ENCODE data around the gene DLGAP4.
A peak's percentile ranks its signal among the peaks of the same experiment; 100 is the strongest.
"Not testable (repeated sequence)": the region's sequence is repeated elsewhere in the genome, so short reads cannot be mapped to it uniquely, and the experiment has no call there.

DLGAP4 gene

DNA sequence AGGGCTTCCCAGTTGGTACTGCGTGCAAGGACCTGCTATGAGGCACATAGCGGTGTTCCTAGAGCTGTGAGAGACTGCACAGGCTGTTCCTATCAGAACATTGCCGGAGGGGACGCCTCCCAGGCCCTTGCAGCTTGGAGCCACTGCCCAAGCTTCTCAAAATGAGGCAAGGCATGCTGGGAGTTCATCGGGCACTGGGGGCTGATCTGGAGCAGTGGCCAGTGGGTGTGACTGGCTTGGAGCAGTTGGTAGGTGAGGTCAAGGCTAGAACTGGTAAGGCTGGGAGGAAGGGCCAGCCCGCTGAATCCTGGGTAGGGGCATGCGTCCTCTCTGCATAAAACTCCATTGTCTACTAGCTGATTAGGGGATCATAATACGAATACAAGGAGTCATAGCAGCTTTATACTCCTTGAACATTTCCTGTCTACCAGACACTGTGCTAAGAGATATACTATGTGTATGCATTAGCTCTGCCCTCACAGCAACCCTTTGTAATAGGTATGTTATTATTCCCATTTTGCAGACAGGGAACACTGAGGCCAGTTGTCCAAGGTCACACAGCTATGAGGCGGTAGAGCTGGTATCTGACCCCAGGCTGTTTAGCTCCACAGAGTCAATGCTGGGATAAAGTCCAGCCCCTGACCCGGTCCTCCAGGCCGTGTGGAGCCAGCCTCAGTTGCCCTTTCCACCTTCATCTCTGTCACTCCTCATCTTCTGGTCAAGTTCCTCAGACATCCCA, 53.7 kb downstream of the DLGAP4 start:
- no peak for DNase-seq

DNA sequence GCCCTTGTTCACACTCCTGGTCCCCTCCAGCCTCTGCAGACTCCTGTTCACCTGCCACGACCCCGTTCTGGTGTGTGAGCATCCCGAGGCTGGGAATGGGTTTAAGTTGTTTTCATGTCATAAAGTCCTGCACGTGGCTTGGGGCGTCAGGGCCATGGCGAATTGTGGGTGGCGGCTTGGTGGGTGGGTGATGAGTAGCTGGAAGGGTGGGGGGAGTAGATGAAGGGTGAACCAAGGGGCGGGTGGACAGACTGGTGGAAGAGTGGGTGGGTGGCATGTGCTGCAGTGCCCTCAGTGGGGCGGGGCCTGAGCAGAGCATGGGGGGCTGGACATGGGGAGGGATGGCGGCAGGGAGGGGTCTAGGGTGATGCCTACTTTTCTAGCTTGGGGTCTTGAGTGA, 54.3 kb downstream of the DLGAP4 start:
- no peak for DNase-seq

DNA sequence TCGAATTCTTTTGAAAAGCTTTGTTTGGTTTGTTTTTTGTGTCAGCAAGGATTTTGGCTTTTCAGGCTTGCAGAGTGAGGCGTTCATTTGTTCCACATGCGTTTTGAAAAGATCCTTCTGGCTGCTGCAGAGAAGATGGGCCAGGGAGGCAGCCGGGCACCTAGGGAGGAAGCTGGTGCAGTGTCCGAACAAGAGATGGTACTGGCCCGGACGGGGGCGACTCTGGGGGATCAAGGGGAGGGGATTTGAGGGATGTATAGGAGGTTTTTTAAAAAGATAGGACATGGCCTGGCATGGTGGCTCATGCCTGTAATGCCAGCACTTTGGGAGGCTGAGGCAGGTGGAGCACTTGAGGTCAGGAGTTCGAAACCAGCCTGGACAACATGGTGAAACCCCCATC, 55.3 kb downstream of the DLGAP4 start:
- no peak for DNase-seq

DNA sequence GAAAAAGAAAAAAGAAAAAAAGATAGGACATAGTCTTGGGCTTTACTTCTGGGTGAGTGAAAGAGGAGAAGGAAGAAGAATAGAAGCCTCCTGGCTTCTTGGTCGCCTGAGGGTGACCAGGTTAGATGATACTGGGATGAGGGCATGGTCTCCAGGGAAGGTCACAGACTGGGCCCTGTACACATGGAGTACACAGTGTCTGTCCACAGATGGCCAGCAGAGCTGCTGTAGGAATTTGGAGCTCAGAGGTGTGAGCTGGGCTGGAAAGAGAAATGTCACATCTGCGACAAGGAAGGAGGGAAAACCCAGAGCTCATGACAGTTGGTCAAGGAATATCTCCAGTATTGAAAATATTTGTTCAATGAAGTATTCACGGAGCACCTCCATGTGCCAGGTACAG, 56.1 kb downstream of the DLGAP4 start:
- DNase-seq: no peak

DNA sequence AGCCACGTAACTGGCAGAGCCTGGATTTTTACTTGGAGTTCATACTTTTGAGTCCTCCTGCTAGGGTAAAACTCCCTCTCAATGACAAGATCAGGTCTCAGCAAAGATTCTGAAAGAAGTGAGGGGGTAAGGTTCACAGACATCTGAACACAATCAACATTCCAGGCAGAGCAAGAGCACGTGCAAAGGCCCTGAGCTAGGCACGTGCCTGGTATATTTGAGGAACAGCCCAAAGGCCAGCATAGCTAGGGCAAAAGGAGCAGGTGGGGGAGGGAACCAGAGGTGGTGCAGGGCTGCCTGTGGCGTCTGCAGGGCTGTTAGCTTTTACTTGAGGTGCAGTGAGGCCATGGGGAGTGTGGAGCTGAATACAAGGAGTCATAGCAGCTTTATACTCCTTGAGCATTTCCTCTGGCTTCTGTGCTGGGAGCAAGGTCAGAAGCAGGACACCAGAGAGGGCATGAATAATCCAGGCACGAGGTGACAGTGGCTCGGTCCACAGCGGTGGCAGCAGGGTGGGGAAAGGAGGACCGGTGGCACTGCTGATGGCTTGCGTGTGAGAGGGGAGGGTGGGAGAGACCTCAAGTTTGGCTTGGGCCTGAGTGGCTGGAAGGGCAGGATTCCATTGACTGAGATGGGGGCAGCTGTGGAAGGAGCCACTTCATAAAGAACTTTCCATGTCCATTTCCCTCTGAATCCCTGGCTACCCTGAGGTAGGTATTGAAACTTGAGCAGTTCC, 57.0 kb downstream of the DLGAP4 start:
- no peak for DNase-seq

DNA sequence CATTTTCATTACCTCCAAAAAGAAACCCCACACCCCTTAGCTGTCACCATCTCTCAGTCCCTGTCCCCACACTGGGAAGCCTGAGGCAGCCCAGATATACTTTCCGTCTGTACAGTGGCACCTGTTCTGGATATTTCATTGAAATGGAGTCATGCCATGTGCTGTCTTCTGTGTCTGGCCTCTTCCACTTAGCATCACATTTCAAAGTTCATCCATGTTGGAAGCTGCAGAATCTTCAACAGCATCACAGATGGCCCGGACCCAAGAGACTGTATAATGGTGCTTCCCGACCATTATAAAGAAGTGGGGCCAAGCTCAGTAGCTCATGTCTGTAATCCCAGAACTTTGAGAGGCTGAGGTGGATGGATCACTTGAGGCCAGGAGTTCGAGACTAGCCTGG, 58.4 kb downstream of the DLGAP4 start:
- DNase-seq: no peak

DNA sequence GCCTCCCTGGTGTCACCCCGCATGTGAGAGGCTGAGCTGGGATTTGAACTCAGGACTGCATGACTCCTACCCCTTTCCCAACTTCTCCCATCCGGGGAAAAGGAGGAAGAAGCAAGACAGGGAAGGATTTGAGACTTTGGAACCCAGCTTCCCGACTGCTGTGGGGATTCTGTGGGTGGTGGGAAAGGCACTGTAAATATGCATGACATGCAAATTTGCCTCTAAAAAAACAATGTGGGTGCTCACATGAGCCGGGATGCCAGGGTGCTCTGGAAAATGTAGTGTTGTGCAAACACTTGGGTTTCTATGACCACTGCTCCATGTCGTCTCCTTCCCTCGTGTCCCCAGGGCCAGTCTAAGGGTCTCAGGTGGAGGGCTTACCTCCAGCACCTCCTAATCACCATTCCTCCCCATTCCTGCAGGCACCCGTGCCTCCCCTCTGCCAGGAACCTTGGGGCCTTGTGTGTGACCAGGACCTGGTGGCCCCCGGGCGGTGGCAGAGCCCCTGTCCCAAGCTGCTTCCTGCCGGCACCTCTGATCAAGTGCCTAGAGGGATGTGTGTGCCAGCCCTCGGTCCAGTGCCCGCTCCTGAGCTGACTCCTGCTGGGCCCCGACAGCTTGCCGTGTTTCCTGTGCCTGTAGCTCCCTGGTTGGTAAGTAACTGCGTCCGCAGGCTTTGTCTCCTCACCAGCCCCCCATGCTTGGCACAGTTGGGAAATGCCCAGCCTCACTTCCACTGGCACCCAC, 60.7 kb downstream of the DLGAP4 start:
- DNase-seq: no peak

DNA sequence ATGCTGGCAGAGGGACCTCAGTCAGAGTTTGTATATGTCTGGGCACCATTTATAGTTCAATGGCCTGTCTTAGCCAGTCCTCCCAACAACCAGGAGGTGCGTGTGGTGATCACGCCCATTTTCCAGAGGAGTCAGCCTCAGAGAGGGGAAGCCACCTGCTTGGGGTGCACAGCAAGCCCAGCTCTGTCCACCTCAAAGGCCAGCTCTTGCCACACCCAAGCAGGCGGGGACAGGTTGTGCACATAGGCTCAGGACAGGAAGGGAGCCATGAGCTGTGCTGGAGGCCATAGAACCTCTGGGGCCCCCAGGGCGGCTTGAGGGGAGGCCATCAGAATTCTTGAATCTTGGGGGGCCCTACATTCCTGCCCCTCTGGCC, 61.2 kb downstream of the DLGAP4 start:
- DNase-seq: no peak

DNA sequence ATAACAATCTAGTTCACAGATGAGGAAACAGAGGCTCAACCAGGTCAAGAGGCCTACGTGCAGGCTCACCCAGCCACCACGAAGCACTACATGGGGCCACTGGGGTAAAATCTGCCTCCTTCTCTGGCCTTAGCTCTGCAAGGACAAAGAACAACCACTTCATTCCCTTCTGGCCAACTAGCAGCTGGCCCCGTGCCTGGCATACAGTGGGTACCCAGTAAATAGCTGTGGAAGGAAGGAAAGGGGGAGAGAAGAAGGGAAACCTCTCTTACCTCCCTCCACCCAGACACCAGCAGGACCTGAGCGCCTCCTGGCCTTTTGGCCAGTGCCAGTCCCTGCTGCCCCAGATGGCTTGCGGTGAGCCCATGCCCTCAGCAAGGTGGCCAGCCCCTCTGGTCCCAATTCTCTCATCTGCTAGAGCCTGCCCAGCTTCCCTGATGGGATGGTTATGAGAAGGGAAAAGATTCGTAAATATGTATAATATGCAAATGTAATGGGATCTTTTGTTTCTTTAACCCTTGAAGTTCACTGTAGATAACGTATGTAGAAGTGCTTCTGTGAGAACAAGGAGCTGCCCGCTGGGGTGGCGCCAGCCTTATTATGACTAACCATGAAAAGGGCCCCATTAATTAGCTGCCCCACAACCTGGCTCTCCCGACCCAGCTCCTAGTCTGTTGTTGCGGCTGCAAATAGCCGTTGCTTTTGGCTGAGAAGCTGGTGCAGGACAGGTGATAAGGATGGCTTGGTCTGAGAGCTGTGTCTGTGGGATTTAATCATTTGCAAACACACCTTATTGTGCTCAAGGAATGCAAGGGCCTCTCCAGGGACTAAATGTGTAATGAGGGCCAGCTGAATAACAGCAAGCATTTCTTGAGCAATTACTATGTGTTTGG, 62.0 kb downstream of the DLGAP4 start:
- DNase-seq: no peak

DNA sequence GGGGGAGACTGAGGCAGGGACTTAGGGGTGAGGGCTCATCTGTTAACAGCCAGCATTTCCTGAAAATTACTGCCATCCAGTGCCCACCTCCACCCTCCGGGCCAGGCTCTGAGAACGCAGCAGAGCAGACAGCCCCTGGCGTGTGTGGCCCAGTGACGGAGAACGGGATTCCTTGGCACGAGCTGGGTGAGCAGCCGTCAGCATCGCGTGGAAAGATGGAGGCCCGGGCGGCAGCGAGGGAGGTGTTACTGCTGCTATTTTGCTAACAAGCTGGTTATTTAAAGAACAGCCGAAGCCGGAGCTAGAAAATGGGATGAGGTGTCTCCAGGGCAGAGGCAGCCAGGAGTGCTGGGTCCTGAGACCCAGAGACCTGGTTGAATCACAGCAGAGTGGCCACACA, 62.7 kb downstream of the DLGAP4 start:
- DNase-seq: no peak

DNA sequence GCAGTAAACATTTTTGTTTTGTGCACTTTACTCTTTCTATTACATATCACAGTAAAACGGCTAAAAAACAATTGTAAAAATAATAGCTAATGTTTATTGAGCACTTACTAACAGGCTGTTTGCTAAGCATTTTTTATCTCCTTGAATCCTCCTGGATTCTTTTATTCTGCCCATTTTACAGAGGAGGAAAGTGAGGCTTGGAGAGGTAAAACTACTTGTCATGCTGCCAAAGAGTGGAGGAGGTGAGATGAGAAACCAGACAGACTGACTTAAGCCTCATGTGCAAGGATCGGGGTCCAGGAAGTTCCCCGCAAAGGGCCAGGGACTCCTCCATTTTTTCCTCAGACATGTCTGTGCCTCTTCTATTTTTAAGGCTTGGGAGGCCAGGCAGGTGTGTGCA, 63.6 kb downstream of the DLGAP4 start:
- no peak for DNase-seq

DNA sequence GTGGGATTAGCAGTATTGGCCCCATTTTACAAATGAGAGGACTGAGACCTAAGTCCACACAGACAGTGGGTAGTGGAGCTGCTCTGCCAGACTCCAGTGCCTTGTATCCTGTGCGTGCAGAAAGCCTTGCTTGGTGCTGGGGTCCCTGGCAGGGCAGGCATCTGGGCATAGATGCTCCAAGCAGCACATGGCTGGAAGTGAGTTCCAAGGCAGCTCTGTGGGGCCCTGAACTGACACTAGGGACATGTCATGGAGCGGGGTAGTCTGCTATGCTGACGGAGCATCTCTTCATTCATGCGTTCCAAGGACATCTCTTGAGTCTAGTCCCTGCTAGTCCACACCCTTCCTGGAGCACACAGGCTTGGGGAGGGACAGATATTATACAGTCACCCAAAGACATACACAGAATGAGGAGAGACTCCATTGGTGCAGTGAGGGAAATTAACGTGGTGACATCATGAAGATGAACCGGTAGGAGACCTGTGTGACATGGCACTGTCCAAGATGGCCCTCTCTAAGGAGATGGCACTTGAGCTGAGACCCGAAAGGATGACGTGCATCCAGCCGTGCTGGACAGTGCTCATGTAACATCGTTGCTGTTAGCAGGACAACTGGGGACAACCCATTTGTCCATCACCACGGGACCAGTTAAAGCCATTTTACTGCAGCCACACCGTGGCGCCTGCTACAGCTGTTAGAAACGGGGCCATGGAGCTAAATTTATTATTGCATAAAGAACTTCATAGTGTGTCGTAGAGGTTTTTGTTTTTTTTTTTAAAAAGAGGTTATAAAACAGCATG, 65.1 kb downstream of the DLGAP4 start:
- DNase-seq: no peak

DNA sequence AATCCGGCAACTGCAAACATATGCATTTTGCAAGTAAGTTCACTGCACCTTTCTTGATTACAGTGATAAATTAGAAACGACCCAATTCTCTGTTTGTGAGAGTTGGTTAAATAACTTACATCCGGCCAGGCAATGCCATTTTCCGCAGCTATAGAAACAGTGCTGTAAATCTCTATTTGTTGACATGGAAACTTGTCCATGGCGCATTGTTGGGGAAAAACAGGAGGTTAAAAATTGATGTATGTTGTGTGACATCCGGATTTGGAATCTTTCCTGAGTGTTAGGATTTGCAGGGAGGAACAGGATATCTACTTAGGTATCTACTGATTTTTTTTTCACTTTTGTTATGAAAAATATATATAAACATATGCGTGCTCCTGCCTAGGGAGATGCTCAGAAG, 66.5 kb downstream of the DLGAP4 start:
- no peak for DNase-seq

DNA sequence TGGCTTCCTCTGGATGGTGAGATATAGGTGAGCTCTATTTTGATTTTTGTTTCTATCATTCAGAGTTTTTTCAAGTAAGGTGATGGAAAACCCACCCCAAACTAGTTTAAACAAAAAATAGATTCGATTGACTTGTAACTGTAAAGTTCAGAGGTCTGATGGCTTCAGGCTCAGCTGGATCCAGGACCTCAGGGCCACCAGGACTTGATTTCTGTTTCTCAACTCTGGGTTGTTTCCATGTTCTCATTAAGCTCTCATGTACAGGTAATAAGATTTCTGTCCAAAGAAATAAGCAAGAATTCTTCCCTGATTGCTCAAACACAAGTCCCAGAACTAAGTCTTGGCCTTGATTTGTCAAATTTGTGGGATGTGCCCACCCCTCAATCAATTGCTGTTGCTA, 67.0 kb downstream of the DLGAP4 start:
- DNase-seq: no peak

DNA sequence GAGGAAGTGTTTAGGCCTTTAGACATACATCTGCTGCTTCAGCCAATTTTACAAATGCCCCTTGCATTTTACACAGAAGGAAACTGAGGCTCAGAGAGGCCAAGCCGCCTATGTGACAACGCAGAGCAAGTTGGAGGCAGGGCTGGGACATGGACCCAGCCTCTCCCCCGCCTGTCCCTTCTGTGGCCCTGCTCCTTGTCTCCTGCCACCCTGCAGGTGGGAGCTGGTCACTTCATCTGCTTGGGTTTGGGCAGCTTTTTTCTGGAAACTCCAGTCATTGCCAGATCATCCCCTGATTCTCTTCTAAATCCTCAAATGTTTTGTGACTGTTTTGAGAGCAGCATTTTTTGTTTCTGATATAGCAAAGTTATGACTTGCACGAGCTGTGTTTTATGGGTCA, 68.9 kb downstream of the DLGAP4 start:
- no peak for DNase-seq

DNA sequence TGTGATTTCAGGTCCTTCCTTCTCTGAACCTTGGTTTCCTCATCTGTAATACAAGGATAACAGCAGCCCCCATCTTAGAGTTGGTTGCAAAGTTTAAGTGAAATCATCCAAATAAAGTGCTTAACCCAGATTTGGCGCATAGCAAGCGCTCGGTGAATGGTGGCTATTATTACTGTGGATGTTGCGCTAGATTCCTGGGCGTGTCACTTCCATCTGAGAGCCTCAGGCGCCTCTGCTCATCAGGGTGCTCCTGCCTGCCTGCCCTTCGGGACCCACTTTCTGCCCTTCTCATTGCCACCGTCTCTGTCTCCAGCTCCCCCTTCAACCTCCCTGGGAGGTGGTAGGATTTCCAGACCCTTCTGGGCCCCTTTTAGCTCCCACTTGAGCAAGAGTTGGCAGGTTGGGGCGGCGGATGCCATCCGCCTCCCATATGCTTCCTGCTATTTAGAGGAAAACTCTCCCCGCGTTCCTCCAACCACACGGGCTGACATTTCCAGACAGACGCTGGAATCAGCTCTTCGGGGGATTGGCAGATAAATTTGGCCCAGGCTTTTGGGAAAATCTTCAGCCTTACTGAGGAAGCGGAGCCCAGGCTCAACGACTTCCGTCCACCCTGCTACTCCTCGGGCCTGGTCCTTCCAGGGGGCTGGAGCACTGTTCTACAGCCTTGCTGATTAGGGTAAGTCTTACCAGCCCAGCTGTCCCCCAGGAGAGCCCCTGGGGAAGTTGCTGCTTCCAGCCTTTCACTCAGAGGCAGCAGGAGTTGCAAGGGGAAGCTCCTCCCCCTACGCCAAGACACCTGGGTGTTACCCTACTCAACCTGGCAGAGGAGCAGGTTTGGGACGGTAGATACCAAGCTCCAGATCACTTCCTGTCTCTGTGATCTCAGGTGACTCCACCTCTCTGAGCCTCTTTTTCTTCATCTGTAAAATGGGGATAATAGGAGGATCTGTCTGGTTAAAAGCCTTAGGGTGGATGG, 71.5 kb downstream of the DLGAP4 start:
- no peak for DNase-seq

DNA sequence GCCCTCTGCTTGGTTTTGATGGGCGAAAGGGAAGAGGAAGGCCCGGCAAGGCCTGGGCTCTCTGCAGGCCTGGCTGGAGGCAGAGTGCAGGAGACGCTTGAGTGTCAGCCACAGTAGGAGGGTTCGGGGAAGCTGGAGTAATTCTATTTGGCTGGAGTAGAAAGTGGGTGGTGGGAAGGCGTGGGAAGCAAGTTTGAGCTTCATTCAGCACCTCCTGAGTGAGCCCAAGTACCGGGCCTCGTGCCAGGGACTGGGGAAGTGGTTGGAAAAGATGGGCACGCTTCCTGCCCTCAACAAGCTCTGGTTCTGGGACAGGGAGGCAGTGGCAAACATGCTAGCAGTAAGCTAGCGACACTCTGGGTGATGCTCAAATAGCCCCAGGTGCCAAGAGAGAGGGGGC, 72.5 kb downstream of the DLGAP4 start:
- no peak for DNase-seq

DNA sequence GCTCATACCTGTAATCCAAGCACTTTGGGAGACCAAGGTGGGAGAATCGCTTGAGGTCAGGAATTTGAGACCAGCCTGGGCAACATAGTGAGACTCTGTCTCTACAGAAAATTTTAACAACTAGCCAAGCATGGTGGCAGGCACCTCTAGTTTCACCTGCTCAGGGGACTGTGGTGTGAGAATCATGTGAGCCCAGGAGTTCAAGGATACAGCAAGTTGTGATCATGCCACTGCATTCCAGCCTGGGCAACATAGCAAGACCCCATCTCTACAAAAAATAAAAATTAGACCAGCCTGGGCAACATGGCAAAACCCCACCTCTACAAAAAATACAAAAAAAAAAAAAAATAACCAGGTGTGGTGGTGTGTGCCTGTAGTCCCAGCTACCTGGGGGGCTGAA, 73.8 kb downstream of the DLGAP4 start:
- not testable (repeated sequence) for DNase-seq

DNA sequence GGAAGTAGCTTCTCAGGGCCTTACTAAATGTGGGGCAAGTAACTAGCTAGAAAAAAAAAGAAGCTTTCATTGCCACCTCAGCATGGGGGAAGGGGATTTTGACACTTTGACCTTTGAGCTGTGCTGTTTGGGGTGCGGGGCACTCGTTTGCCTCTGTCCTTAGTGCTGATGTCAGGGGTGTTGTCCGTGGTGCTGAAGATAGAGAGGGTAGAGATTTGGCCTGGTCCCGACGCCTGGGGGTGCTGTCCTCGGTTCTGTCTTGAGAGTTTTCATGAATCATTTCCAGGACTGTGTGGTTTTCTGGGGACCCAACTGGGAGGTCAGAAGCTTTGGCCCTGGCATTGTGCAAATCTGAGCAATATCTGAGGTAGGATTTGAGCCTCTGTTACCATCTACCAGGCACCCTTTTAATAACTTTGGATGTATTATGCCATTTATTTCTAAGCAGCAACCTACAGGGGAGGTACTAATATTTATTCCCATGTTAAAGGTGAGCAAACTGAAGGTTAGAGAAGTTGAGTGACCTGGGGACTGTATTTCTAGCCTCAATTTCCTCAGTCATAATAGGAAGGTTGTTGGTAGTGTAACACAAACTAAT, 78.0 kb downstream of the DLGAP4 start:
- DNase-seq: peak; percentile 8

DNA sequence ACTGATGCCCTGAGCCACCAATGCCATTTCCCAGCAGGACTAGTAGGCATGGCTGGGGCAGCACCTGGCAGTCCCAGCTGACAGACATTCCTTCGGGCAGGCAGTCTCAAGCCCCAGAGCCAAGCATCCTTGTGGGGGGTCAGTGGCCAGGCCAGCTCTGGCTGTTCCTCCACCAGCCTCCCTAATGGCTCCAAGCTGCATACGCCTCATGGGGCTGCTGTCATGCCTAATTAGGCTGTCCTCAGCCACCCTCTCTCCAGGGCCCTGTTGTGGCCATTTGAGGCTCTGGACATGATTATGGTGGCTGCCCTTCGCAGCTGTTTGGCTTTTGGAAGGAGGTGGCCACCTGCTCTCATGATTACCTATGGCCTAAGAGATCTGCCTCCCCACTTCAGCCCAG, 79.4 kb downstream of the DLGAP4 start:
- no peak for DNase-seq

Measured in CD4-positive, alpha-beta T cell treated with Interleukin-17A for 1 hour (primary cell).